Liver (tissue), 3 donors: ENCODE results near the gene ABHD3.

ENCODE experiments used
- FOXA1 ChIP-seq: IDR thresholded peaks from 2 replicates; pipeline ENCODE4 v1.6.1; 2016; ENCODE audit warnings: antibody characterized with exemption
- FOXA2 ChIP-seq: IDR thresholded peaks from 2 replicates; pipeline ENCODE4 v1.6.1; 2016; ENCODE audit warnings: antibody characterized with exemption
- JUND ChIP-seq, 2 donors: IDR thresholded peaks; 2 replicates each; pipeline ENCODE4 v1.6.1; 2016; ENCODE audit warnings: antibody characterized with exemption in 2 of 2
- RAD21 ChIP-seq, 2 donors: IDR thresholded peaks; 2 replicates each; pipeline ENCODE4 v1.6.1; 2016; ENCODE audit warnings: antibody characterized with exemption in 2 of 2, mild to moderate bottlenecking in 2 of 2
- TAF1 ChIP-seq: conservative IDR thresholded peaks from 2 replicates; pipeline ENCODE4 v1.6.1; 2016; ENCODE audit warnings: antibody characterized with exemption, mild to moderate bottlenecking
- TF ChIP-seq, protein P1 (sequence below): fragments of 150-350 bp; IDR thresholded peaks from 2 replicates; pipeline ENCODE4 v1.5.1; 2017; ENCODE audit warnings: improper control_type of control experiment, low read depth, low read length; ENCODE audit not compliant: missing input control
- TF ChIP-seq, protein P2 (sequence below): IDR thresholded peaks from 2 replicates; pipeline ENCODE4 v1.6.1; 2016; ENCODE audit warnings: antibody characterized with exemption
- TF ChIP-seq, protein P3 (sequence below): IDR thresholded peaks from 2 replicates; pipeline ENCODE4 v1.6.1; 2016; ENCODE audit warnings: antibody characterized with exemption, mild to moderate bottlenecking
- donor health status: healthy.
- donor health status: healthy.

DNA sequence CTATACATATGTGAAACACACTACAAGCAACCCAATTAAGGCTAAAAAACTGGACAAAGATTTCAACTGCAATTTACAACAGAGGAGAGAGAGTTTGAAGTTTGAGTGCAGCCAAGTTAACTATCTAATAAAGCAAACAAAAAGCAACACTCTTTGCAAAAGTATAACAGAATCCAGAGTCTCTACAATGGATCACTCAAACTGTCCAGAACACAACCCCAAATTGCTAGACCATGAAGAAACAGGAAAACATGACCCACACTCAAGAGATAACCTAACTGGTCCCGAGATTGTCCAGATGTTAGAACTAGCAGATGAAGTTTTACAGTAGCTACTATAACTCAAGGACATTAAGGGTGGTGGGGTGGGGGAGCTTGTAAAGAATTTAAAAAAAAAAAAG is 14.8 kb downstream of the ABHD3 start:
- TF ChIP-seq TAF1 (no peak), JUND (IDR thresholded peaks at IDR 0.05) (no peak), RAD21 (IDR thresholded peaks at IDR 0.05) (no peak), FOXA2 (no peak), FOXA1 (no peak)
- TF ChIP-seq, protein P1, sequence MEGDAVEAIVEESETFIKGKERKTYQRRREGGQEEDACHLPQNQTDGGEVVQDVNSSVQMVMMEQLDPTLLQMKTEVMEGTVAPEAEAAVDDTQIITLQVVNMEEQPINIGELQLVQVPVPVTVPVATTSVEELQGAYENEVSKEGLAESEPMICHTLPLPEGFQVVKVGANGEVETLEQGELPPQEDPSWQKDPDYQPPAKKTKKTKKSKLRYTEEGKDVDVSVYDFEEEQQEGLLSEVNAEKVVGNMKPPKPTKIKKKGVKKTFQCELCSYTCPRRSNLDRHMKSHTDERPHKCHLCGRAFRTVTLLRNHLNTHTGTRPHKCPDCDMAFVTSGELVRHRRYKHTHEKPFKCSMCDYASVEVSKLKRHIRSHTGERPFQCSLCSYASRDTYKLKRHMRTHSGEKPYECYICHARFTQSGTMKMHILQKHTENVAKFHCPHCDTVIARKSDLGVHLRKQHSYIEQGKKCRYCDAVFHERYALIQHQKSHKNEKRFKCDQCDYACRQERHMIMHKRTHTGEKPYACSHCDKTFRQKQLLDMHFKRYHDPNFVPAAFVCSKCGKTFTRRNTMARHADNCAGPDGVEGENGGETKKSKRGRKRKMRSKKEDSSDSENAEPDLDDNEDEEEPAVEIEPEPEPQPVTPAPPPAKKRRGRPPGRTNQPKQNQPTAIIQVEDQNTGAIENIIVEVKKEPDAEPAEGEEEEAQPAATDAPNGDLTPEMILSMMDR: no peak
- TF ChIP-seq, protein P2, sequence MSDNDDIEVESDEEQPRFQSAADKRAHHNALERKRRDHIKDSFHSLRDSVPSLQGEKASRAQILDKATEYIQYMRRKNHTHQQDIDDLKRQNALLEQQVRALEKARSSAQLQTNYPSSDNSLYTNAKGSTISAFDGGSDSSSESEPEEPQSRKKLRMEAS: no peak
- TF ChIP-seq, protein P3, sequence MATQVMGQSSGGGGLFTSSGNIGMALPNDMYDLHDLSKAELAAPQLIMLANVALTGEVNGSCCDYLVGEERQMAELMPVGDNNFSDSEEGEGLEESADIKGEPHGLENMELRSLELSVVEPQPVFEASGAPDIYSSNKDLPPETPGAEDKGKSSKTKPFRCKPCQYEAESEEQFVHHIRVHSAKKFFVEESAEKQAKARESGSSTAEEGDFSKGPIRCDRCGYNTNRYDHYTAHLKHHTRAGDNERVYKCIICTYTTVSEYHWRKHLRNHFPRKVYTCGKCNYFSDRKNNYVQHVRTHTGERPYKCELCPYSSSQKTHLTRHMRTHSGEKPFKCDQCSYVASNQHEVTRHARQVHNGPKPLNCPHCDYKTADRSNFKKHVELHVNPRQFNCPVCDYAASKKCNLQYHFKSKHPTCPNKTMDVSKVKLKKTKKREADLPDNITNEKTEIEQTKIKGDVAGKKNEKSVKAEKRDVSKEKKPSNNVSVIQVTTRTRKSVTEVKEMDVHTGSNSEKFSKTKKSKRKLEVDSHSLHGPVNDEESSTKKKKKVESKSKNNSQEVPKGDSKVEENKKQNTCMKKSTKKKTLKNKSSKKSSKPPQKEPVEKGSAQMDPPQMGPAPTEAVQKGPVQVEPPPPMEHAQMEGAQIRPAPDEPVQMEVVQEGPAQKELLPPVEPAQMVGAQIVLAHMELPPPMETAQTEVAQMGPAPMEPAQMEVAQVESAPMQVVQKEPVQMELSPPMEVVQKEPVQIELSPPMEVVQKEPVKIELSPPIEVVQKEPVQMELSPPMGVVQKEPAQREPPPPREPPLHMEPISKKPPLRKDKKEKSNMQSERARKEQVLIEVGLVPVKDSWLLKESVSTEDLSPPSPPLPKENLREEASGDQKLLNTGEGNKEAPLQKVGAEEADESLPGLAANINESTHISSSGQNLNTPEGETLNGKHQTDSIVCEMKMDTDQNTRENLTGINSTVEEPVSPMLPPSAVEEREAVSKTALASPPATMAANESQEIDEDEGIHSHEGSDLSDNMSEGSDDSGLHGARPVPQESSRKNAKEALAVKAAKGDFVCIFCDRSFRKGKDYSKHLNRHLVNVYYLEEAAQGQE: no peak
